ENCODE measurements around the gene UCKL1.

- TF ChIP-seq, protein P1, sequence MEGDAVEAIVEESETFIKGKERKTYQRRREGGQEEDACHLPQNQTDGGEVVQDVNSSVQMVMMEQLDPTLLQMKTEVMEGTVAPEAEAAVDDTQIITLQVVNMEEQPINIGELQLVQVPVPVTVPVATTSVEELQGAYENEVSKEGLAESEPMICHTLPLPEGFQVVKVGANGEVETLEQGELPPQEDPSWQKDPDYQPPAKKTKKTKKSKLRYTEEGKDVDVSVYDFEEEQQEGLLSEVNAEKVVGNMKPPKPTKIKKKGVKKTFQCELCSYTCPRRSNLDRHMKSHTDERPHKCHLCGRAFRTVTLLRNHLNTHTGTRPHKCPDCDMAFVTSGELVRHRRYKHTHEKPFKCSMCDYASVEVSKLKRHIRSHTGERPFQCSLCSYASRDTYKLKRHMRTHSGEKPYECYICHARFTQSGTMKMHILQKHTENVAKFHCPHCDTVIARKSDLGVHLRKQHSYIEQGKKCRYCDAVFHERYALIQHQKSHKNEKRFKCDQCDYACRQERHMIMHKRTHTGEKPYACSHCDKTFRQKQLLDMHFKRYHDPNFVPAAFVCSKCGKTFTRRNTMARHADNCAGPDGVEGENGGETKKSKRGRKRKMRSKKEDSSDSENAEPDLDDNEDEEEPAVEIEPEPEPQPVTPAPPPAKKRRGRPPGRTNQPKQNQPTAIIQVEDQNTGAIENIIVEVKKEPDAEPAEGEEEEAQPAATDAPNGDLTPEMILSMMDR (IDR thresholded peaks at IDR 0.05) = no peak
- no peak for TF ChIP-seq POLR2A (IDR thresholded peaks at IDR 0.05)
Measured at GRCh38 chr20:63961664-63962425, 5.6 kb upstream of the UCKL1 start.
